ENCODE data around the gene FRMD8.

FRMD8 gene

DNA sequence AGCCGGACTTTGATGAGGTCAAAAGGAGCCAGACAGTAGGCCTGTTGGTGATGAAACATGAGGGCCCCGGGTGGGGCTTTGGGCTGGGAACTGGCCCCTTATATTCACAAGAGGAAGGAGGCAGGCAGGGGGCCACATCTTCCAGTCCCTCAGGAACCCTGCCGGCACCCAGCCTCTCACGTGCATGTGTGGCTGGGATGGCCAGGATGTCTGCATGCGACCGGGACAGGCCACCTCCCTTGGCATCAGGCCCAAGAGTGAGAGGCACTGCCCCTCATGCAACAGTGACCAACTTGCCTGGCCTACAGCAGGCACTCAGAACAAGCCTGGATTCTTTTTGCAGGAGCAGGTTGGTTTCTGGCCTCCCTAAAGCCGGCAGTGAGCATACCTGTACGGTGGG is 9.4 kb upstream of the FRMD8 start:
- DNase-seq: no peak

DNA sequence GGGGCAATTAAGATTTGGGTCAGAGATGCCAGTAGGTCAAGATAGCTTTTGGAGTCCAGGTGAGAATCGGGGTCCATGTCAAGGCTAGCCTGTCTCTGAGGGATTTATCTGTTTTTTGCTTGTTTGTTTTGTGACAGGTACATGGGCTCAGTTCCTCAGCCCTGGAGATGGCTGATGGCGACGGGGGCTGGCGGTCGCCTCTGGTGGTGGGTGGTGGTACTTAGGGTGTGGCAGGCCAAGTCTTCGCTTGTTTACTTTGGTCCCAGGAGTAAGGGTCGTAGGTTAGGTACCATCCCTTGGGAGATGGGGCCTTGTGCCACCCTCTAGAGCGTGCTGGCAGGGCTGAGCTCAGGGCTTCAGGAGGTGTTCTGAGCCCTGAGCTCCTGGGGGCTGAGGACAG is 8.7 kb upstream of the FRMD8 start:
- no peak for DNase-seq

GRCh38 chr11:65378208-65378927 is 8.1 kb upstream of the FRMD8 start:
- no peak for DNase-seq

GRCh38 chr11:65378928-65379638 is 7.4 kb upstream of the FRMD8 start:
- DNase-seq: no peak

- DNase-seq: no peak
These were observed 6.6 kb upstream of the FRMD8 start for GRCh38 chr11:65379698-65380459.

DNA sequence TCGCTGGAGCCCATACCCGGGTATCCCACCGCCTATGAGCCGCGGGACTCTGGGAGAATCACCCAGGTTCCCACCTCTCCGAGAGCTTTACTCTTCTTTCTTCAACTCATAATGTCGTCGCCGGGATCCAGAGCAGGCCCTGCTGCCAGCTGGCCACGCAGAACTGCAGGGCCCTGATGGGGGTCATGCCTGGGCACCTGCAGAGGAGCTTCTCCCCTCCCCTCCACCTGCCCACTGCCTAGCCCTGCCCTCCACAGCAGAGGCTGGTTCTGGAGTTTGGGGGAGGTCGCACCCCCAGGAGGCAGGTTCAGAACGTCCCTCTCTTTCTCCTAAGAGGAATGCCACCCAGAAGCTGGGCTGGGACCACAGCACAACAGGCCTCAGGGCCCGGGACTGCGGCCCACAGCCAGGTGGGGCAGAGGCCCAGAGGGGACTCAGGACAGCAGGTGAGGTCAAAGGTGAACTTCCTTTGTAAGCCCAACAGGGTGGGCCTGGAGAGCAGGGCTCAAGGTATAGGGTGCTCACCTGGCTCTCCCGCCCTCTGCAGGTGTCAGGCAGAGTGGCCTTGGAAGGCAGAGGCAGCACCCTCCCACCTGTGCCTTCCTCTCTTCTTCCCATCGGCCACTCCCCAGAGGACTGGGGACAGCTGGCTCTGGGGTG is 5.8 kb upstream of the FRMD8 start:
- DNase-seq: no peak

DNA sequence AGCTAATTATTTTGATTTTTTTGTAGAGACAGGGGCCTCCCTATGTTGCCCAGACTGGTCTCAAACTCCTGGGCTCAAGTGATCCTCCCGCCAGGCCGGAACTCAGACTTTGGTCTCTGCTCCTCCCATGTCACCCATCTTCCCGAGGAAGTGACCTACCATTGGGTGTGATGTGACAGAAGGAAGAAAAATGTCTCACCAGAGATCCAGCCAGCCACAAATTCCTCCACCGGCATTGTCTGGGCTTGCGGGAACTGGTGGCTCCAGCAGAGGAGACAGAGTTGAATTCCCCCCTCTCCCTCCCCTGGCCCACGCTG is 4.8 kb upstream of the FRMD8 start:
- no peak for DNase-seq

DNA sequence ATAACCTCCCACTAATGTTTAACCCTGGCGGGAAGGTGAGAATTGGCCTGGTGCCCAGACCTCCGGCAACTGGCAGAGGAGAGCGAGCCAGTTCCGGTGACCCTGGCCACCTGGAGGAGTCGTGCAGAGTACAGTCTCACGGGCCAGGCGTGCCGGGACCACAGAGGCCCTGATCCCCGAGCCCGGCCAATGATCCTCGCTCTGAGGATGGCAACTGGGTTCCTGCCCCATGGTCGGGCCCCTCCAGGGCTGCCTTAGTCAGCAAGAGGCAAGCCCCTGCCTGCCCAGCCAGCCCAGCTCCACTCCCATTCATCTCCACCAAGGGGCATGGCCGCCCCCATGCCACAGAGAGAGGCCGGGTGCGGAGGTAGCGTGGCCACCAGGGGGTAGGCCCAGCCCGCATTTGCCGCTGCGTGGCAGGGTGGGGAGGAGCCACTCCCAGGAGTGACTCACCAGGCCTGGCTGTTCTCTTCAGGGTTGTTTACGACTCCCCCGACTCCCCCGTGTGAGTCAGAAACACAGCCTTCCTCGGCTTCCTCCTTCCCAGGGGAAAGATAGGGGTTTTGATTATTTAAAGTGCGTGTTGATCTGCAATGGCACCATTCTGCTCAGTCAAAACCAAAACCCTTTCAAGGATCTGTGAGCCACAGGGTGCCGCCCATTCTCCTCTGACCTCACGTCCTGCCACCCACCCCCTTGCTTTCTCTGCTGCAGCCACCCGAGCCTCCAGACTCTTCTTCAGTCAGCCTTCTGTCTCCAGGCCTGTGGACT is 4.2 kb upstream of the FRMD8 start, which contains the start of gene SLC25A45:
Gene SLC25A45 (minus strand): TSS at position 614 of the 771 bp plus-strand sequence. CDS start 695 bp downstream, outside the sequence.
- DNase-seq: peak; percentile 95

DNA sequence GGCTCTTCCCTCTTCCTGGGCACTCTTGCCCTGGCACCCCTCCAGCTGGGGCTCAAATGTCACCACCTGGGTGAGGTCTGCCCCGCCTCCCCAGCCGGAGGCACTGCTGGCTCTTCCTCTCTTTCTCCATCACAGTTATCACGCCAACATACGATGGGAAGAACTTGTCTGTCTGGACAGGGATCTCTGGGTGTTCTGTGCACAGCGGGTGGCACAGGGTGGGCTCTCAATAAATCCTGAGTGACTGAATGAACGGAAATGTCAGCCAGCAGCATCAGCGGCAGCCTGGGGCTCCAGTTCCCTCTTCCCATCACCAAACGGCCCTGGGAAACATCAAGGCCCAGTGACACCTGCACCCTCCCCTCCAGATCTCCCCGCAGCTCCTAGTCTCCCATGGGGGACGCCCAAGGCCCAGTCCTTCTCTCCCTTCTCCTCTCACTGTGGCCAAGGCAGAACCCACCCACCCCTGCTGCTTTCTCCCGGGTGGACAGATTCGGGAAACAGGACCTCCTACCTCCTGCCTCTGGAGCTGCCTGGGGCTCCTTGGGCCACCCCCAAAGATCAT is 3.6 kb upstream of the FRMD8 start:
- DNase-seq: no peak

DNA sequence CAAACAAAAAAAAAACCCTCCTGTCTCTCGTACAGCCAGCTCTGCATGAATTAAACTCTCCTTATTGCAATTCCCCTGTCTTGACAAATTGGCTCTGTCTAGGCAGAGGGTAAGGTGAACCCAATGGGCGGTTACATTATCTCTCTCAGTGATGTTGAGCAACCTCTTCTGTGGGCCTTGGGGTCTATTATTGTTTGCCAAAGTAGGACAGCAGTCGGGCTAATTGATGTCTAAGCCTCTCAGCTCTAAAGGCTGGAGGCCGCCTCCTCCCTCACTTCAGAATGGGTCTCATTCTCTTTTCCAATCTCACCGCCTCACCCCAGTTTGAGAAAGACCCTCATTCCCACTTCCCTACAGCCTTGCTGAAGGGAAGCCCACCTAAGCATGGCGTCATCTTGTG is 2.7 kb upstream of the FRMD8 start:
- DNase-seq: no peak

DNA sequence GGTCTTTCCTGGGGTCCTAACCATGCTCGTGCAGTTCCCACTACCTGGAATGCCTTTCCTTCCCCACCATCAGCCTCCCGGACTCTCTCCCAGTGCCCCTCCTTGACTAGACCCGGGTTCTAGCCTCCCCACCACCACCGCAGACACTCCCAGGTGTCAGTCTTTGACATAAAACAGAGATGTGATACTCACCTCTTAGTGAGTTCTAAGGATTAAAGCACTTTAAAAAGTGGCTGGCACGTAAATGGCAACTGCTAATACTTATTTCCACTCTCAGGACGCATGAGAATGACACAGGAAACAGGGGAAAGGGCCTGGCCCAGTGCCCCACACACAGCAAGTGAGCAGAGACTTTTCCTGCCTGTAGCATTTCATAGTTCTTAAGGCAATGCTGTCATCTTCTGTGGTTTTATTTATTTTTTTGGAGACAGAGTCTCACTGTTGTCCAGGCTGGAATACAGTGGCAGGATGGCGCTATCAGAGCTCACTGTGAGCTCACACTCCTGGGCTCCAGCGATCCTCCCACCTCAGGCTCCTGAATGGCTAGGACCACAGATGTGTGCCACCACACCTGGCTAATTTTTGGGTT is 2.0 kb upstream of the FRMD8 start:
- DNase-seq: peak; percentile 28

GRCh38 chr11:65388731-65389130 is 2.3 kb downstream of the FRMD8 start:
- DNase-seq: no peak

DNA sequence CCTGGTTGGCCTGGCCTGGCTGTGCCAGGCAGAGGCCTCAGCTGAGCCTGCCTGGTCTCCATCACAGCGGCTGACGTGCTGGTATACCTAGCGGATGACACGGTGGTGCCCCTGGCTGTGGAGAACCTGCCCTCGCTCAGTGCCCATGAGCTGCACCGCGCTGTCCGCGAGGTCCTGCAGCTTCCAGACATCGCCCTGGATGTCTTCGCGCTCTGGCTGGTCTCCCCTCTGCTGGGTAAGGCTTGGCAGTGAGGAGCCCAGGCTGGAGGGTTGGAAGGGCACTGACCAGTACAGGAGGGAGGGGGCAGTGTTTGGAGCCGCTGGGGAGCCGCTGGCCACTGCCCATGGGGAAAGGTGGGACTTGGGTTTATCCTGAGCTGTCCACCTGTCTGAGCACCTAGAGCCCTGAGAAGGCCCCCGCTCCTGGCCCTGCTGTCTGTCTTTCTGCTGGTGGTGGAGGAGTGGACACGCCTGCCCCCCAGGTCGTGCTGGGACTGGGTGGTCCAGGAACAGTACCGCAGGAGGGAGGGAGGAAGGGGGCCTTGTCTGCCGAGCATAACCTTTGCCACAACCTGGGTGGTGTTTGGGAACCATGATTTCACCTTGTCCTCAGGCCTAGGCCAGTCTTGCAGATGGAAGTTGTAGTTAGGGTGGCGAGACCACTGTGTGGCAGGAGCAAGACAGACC is 3.0 kb downstream of the FRMD8 start:
- no peak for DNase-seq

DNA sequence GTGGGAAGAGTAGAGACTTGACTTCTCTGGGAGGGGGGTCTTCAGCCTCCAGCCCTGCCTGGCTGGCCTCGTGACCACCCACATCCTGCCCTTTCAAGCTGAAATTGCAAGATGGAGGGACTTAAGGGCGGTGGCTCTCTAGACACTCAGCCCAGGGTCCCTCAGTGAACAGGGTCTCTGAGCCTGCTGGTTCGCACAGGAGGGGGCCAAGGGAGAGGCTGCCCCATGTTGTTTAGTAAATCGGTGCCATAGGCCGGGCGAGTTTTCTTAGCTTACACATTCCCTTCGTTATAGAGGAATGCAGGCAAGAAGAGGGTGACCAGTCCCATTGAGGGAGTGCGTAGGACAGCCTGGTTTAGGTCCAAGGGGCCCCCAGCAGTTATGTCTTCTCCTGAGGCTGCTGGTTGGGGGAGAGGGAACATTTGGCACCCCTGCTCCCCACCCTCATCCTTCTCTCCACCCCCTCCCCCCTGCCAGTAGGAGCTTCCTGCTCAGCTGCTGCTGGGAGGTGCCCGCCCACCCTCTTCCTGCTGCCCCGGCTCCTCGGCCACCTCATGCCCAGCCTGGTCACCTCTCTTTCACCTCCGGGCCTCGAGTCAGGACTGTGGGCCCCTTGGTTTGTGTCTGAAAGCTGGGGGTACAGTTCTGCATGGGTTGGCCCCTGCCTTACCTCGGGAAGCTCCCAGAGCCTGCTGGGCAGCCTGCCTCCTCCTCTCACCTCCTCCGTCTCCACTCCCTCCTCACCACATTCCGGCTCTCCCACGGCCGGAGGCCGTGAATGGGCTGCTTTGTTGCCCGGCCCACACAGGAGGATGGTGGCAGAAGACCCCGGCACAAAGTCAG is 3.9 kb downstream of the FRMD8 start:
- no peak for DNase-seq

- no peak for DNase-seq
These were observed 4.6 kb downstream of the FRMD8 start for GRCh38 chr11:65390996-65391395.

- DNase-seq: no peak
These were observed 5.9 kb downstream of the FRMD8 start for GRCh38 chr11:65392186-65392829.

DNA sequence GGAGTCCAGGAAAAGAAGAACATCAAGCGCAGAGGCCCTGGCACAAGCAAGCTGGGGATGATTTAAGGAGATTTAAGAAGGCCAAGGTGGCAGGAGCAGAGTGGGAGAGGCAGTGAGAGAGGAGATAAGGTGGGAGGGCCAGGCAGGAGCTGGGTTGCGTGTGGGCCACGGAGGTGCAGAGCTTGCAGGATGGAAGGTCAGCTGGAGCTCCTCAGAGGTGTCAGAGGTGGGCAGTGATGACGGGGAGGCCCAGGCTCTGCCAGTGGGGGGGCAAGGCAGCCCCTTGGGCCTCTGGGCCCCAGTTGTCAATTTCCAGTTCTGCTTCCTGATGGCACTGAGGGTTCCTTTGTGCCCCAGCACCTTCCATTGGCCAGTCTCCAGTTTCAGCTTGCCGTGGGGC is 6.5 kb downstream of the FRMD8 start:
- no peak for DNase-seq

DNA sequence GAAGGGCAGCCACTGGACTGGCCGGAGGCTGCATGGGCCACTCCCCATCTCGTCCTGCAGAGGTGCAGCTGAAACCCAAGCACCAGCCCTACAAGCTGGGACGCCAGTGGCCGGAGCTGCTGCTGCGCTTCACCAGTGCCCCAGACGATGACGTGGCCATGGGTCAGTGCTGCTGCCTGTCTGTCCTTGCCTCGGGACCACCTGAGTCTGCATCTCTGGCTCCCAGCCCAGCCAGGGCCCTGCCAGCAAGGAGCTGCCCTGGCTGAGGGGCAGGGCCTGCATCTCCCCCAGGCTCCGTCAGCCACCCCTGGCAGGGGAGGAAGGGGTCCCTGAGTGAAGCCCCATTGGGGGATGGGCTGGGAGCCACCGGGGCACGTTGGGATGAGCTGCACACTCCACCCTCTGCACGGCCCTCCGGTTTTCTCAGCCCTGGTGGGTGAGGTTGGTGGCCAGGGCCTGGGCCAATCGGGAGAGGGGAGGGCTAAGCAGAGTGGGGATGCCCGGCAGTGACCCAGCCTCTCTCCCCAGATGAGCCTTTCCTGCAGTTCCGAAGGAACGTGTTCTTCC is 7.2 kb downstream of the FRMD8 start:
- DNase-seq: no peak

DNA sequence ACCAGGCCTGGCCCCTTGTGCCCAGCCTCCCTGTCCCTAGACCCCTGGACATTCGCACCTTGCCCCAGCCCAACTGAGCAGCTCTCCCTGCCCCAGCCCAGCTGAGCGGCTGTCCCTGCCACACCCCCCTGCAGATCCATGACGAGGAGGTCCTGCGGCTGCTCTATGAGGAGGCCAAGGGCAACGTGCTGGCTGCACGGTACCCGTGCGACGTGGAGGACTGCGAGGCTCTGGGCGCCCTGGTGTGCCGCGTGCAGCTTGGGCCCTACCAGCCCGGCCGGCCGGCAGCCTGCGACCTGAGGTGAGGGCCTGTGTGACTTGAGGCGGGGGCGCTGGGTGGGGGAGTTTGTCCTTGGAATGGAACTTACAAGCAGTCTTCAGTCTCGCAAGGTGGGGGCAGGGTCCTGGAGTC is 7.7 kb downstream of the FRMD8 start:
- no peak for DNase-seq
